ENCODE data around the gene KIF24. TPM values are rescaled to one million over a fixed set of nuclear protein-coding genes. Genes with fewer than 3 reads are reported as not detected.
"Not testable (repeated sequence)": the region's sequence is repeated elsewhere in the genome, so short reads cannot be mapped to it uniquely, and the experiment has no call there.

The KIF24 gene
- total RNA-seq, 5 donors from 2014 or later (not counting 1 experiment from before 2014, with no cell fraction given) = 0.15 to 0.41 (median 0.23) TPM

DNA sequence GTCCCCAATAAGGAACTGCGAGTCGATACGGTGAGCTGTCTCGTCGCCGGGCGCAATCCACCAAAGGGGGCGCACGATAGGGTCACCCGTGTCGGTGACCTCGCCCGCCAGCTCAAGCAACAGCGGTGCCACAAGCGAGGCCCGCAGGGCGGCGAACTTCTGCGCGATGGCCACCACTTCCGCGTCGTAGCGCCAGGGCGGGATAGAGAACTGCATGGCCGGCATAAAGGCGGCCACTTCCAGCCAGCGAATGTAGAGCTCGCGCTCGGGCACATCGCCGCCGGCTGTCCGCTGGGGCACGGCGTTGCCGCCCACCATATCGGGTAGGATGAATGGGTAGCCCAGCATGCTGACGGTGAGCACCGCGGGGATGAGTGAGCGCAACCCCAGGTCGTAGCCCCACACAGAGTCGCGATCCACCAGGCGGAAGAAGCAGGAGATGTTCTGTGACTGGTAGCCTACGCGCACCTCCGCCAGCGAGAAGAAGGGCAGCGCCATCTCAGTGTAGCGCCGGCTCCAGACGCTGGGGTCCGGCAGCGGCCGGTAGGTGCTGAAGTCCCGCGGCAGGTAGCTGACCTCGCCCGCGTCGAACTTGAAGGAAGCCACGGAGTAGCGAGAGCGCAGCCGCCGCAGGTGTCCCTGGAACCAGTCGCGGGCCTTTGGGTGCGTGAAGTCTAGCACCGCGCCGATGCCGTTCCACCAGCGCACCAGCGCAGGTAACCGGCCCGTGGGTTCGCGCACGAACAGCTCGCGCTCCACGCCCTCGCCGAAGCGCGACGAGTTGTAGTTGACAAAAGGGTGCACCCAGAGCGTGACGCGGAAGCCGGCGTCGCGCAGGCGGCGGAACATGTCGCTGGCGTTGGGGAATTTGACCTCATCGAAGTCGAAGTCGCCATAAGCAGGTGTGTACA, 42.2 kb upstream of the KIF24 start:
- Histone ChIP-seq H3K27me3 (replicated peaks in 1 of 2; ENCODE audit: control insufficient read depth in 2 of 2, extremely low read depth in 1 of 2, insufficient read depth in 2 of 2, low read length in 1 of 2) (no peaks in the 10 kb centered on the region), H3K4me3 (ENCODE audit: control insufficient read depth in 1 of 2, extremely low read depth in 1 of 2, low read length in 1 of 2) (peak overlapping the region in 1 of 2 donors; percentile 25), H3K36me3 (ENCODE audit: control insufficient read depth in 2 of 2, extremely low read depth in 1 of 2, insufficient read depth in 1 of 2, low read length in 1 of 2) (peaks cover 0 to 2% of the 10 kb centered on the region in 2 donors), H3K4me1 (ENCODE audit: control insufficient read depth in 1 of 2, extremely low read depth in 1 of 2, insufficient read depth in 2 of 2, low read length in 2 of 2) (peaks cover 0 to 7% of the 10 kb centered on the region in 2 experiments), H3K27ac (ENCODE audit: low read length) (no peak overlapping the region), H3K9me3 (no peaks in the 10 kb centered on the region)
- Mint-ChIP-seq H3K27ac (no peak overlapping the region), H3K36me3 (peaks cover 21% of the 10 kb centered on the region), H3K4me1 (peaks cover 9 to 10% (median 10%) of the 10 kb centered on the region in 3 donors), H3K4me3 (peak overlapping the region; percentile 45 to 62 (median 56)), H3K9me3 (peaks cover 0 to 3% (median 0%) of the 10 kb centered on the region in 3 donors), H3K27me3 (no peaks in the 10 kb centered on the region)
- POLR2A ChIA-PET = no interaction called here
- CTCF ChIA-PET = interaction anchor here in 1 of 2 donors (0.6 to 0.7 kb wide), 3 partner anchors 8 to 232 kb away, joined by 3 to 9 read pairs (median 3); no protein-coding TSS in a partner anchor
- WGBS (ENCODE audit: insufficient coverage) = 94% methylated on average over 105 of the region's 105 CpGs
- peak in 3 of 4 experiments; percentile 17 to 60 (median 47) for ATAC-seq (replicated peaks in 1 of 4)
- peak in 7 of 35 experiments; percentile 9 to 36 (median 27) for DNase-seq

DNA sequence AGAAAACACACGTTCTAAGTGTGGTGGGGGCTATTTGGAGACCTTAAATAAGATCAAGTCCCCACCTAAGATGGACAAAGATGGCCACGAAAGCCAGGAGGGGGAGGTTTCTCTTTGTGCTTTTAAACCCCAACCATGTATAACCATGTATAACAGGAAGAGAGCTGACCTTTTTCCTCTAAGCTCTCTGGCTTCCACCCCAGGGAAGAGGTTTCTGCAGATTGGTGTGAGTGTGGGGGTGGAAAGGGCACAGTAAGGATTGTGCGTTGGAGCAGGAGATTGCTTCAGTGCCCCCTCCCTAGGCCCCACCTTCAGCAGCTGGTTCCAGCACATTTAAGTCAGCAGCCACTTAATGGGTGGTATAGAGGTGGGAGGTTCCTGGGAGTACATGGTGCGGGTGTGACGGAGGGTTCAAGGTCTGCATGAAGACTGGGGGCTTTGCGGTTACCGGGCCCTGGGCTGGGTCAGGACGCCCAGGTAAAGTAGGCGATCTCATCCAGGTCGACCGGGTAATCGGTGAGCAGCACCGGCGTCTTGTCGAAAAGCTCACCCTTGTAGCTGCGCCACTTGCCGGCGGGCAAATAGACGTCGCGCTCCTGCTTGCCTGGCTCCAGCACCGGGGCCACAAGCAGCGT, 41.4 kb upstream of the KIF24 start:
- H3K9me3 Mint-ChIP-seq = peaks cover 0 to 3% (median 0%) of the 10 kb centered on the region in 3 donors
- ATAC-seq (replicated peaks in 1 of 4) (peak in 1 of 4 experiments; percentile 14), DNase-seq (no peak)
- peaks cover 21% of the 10 kb centered on the region for H3K36me3 Mint-ChIP-seq
- peaks cover 0 to 2% of the 10 kb centered on the region in 2 donors for H3K36me3 ChIP-seq (ENCODE audit: control insufficient read depth in 2 of 2, extremely low read depth in 1 of 2, insufficient read depth in 1 of 2, low read length in 1 of 2)
- no peaks in the 10 kb centered on the region for H3K27me3 Mint-ChIP-seq
- WGBS (ENCODE audit: insufficient coverage) = 94% methylated on average over 20 of the region's 23 CpGs
- no peak overlapping the region for H3K27ac ChIP-seq (ENCODE audit: low read length)
- no peaks in the 10 kb centered on the region for H3K4me1 ChIP-seq (ENCODE audit: control insufficient read depth in 1 of 2, extremely low read depth in 1 of 2, insufficient read depth in 2 of 2, low read length in 2 of 2)
- ChIA-PET POLR2A (no interaction called here), CTCF (interaction anchor here in 1 of 2 donors (0.6 to 0.7 kb wide), 2 partner anchors 9 to 233 kb away, joined by 3 read pairs; no protein-coding TSS in a partner anchor)
- no peaks in the 10 kb centered on the region for H3K27me3 ChIP-seq (replicated peaks in 1 of 2; ENCODE audit: control insufficient read depth in 2 of 2, extremely low read depth in 1 of 2, insufficient read depth in 2 of 2, low read length in 1 of 2)
- H3K4me3 Mint-ChIP-seq = peak overlapping the region; percentile 45 to 62 (median 56)
- H3K4me1 Mint-ChIP-seq = peaks cover 2% of the 10 kb centered on the region in 3 donors
- no peaks in the 10 kb centered on the region for H3K9me3 ChIP-seq
- H3K4me3 ChIP-seq (ENCODE audit: control insufficient read depth in 1 of 2, extremely low read depth in 1 of 2, low read length in 1 of 2) = peak overlapping the region in 1 of 2 donors; percentile 25
- no peak overlapping the region for H3K27ac Mint-ChIP-seq

DNA sequence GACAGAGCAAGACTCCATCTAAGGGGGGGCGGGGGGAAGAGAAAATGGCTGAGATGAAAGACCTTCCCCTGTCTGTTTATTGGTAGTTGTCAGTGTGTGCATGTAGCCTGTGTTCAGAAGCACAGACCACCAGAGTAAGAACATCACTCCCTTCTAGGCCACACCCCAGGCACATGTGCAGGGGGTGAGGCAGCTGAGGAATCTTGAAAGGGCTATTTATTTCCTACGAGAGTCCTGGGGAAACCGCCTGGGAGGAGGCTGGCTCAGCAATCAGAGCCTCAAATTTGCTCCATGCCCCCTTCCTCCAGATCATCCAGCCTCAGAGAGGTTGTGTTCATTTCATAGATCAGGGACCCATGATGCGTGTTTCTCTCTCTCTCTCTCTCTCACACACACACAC, 40.6 kb upstream of the KIF24 start:
- ChIA-PET CTCF (interaction anchor here in 1 of 2 donors (0.5 kb wide), 1 partner anchor 12 kb away, joined by 3 read pairs; no protein-coding TSS in a partner anchor), POLR2A (interaction anchor here in 1 of 2 donors (0.6 kb wide), 1 partner anchor 19 kb away, joined by 3 read pairs; no protein-coding TSS in a partner anchor)
- peaks cover 2% of the 10 kb centered on the region in 2 experiments for H3K4me1 ChIP-seq (ENCODE audit: control insufficient read depth in 1 of 2, extremely low read depth in 1 of 2, insufficient read depth in 2 of 2, low read length in 2 of 2)
- H3K9me3 ChIP-seq = no peaks in the 10 kb centered on the region
- Mint-ChIP-seq H3K36me3 (peaks cover 21% of the 10 kb centered on the region), H3K27me3 (no peaks in the 10 kb centered on the region), H3K4me1 (peaks cover 1 to 2% (median 1%) of the 10 kb centered on the region in 3 donors), H3K9me3 (peaks cover 0 to 3% (median 0%) of the 10 kb centered on the region in 3 donors), H3K27ac (no peak overlapping the region), H3K4me3 (no peak overlapping the region)
- no peak overlapping the region for H3K27ac ChIP-seq (ENCODE audit: low read length)
- ATAC-seq (replicated peaks in 1 of 4) (no peak), DNase-seq (no peak)
- H3K4me3 ChIP-seq (ENCODE audit: control insufficient read depth in 1 of 2, extremely low read depth in 1 of 2, low read length in 1 of 2) = no peak overlapping the region
- peaks cover 0 to 2% of the 10 kb centered on the region in 2 donors for H3K36me3 ChIP-seq (ENCODE audit: control insufficient read depth in 2 of 2, extremely low read depth in 1 of 2, insufficient read depth in 1 of 2, low read length in 1 of 2)
- 100% methylated on average over 2 of the region's 4 CpGs for WGBS (ENCODE audit: insufficient coverage)
- H3K27me3 ChIP-seq (replicated peaks in 1 of 2; ENCODE audit: control insufficient read depth in 2 of 2, extremely low read depth in 1 of 2, insufficient read depth in 2 of 2, low read length in 1 of 2) = no peaks in the 10 kb centered on the region

DNA sequence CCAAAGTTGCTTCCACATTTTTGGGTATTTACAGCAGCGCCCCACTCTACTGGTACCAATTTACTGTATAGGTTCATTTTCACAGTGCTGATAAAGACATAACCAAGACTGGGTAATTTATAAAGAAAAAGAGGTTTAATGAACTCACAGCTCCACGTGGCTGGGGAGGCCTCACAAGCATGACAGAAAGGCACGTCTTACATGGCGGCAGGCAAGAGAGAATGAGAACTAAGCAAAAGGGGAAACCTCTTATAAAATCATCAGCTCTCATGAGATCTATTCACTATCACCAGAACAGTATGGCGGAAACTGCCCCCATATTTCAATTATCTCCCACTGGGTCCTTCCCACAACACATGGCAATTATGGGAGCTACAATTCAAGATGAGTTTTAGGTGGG, 39.7 kb upstream of the KIF24 start:
- H3K27ac ChIP-seq (ENCODE audit: low read length); POLR2A ChIA-PET; H3K27ac Mint-ChIP-seq; H3K4me1 Mint-ChIP-seq; H3K9me3 ChIP-seq; H3K9me3 Mint-ChIP-seq; H3K4me3 ChIP-seq (ENCODE audit: control insufficient read depth in 1 of 2, extremely low read depth in 1 of 2, low read length in 1 of 2); H3K4me3 Mint-ChIP-seq; DNase-seq; ATAC-seq (replicated peaks in 1 of 4); H3K27me3 ChIP-seq (replicated peaks in 1 of 2; ENCODE audit: control insufficient read depth in 2 of 2, extremely low read depth in 1 of 2, insufficient read depth in 2 of 2, low read length in 1 of 2); H3K27me3 Mint-ChIP-seq; H3K36me3 ChIP-seq (ENCODE audit: control insufficient read depth in 2 of 2, extremely low read depth in 1 of 2, insufficient read depth in 1 of 2, low read length in 1 of 2): not testable (repeated sequence)
- H3K4me1 ChIP-seq (ENCODE audit: control insufficient read depth in 1 of 2, extremely low read depth in 1 of 2, insufficient read depth in 2 of 2, low read length in 2 of 2) = peaks cover 8 to 11% of the 10 kb centered on the region in 2 experiments
- no CpG with 5 or more reads among the region's 5 CpGs for WGBS (ENCODE audit: insufficient coverage)
- H3K36me3 Mint-ChIP-seq = peaks cover 21% of the 10 kb centered on the region
- CTCF ChIA-PET = interaction anchor here in 1 of 2 donors (0.6 kb wide), 1 partner anchor 17 kb away, joined by 3 read pairs; no protein-coding TSS in a partner anchor

DNA sequence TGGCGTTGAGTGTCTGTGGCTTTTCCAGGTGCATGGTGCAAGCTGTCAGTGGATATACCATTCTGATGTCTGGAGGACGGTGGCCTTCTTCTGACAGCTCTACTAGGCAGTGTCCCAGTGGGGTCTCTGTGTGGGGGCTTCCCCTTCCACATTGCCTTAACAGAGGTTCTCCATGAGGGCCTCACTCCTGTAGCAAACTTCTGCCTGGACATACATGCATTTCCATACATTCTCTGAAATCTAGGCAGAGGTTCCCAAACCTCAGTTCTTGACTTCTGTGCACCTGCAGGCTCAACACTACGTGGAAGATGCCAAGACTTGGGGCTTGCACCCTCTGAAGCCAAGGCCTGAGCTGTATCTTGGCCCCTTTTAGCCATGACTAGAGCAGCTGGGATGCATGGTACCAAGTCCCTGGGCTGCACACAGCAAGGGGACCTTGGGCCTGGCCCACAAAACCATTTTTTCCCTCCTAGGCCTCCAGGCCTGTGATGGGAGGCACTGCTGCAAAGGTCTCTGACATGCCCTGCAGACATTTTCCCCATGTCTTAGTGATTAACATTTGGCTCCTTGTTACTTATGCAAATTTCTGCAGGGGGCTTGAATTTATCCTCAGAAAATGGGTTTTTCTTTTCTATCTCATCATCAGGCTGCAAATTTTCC, 38.8 kb upstream of the KIF24 start:
- H3K4me3 ChIP-seq (ENCODE audit: control insufficient read depth in 1 of 2, extremely low read depth in 1 of 2, low read length in 1 of 2); ATAC-seq (replicated peaks in 1 of 4); H3K4me3 Mint-ChIP-seq; H3K27me3 Mint-ChIP-seq; H3K36me3 ChIP-seq (ENCODE audit: control insufficient read depth in 2 of 2, extremely low read depth in 1 of 2, insufficient read depth in 1 of 2, low read length in 1 of 2); H3K27ac Mint-ChIP-seq; H3K27me3 ChIP-seq (replicated peaks in 1 of 2; ENCODE audit: control insufficient read depth in 2 of 2, extremely low read depth in 1 of 2, insufficient read depth in 2 of 2, low read length in 1 of 2); DNase-seq; POLR2A ChIA-PET; CTCF ChIA-PET; H3K27ac ChIP-seq (ENCODE audit: low read length); H3K9me3 Mint-ChIP-seq; H3K9me3 ChIP-seq: not testable (repeated sequence)
- WGBS (ENCODE audit: insufficient coverage) = 84% methylated on average over 2 of the region's 3 CpGs
- Mint-ChIP-seq H3K4me1 (peaks cover 13 to 18% (median 14%) of the 10 kb centered on the region in 3 donors), H3K36me3 (peaks cover 21% of the 10 kb centered on the region)
- peaks cover 11 to 16% of the 10 kb centered on the region in 2 experiments for H3K4me1 ChIP-seq (ENCODE audit: control insufficient read depth in 1 of 2, extremely low read depth in 1 of 2, insufficient read depth in 2 of 2, low read length in 2 of 2)

DNA sequence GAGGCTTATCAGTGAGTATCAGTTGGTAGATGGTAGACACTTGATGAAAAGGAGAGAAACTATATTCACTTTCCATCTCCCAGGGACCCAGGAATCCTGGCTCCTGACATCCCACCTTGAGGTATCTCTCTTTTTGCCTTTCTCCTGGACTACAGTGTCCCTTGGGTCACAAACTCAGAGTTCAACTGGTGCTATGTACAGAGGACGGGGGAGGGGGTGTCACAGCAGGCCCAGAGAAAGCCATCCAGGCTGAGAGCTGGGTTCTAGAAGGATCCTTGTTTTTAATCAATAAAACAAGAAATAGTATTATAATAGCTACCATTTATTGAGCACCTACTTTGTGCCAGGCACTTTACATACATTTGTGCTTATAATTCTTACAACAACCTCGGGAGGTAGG, 37.3 kb upstream of the KIF24 start:
- no peak overlapping the region for H3K27ac Mint-ChIP-seq
- peaks cover 0 to 3% (median 0%) of the 10 kb centered on the region in 3 donors for H3K9me3 Mint-ChIP-seq
- H3K9me3 ChIP-seq = no peaks in the 10 kb centered on the region
- ChIA-PET POLR2A (no interaction called here), CTCF (interaction anchor here (0.6 kb wide), 2 partner anchors 39 to 419 kb away, joined by 3 read pairs; no protein-coding TSS in a partner anchor)
- no peak overlapping the region for H3K4me3 Mint-ChIP-seq
- peaks cover 21% of the 10 kb centered on the region for H3K36me3 Mint-ChIP-seq
- DNase-seq (no peak), ATAC-seq (replicated peaks in 1 of 4) (no peak)
- no peaks in the 10 kb centered on the region for H3K36me3 ChIP-seq (ENCODE audit: control insufficient read depth in 2 of 2, extremely low read depth in 1 of 2, insufficient read depth in 1 of 2, low read length in 1 of 2)
- peaks cover 11 to 16% of the 10 kb centered on the region in 2 experiments for H3K4me1 ChIP-seq (ENCODE audit: control insufficient read depth in 1 of 2, extremely low read depth in 1 of 2, insufficient read depth in 2 of 2, low read length in 2 of 2)
- no peaks in the 10 kb centered on the region for H3K27me3 Mint-ChIP-seq
- no peak overlapping the region for H3K4me3 ChIP-seq (ENCODE audit: control insufficient read depth in 1 of 2, extremely low read depth in 1 of 2, low read length in 1 of 2)
- H3K4me1 Mint-ChIP-seq = peaks cover 13 to 18% (median 14%) of the 10 kb centered on the region in 3 donors
- no CpG with 5 or more reads among the region's 2 CpGs for WGBS (ENCODE audit: insufficient coverage)
- no peaks in the 10 kb centered on the region for H3K27me3 ChIP-seq (replicated peaks in 1 of 2; ENCODE audit: control insufficient read depth in 2 of 2, extremely low read depth in 1 of 2, insufficient read depth in 2 of 2, low read length in 1 of 2)
- H3K27ac ChIP-seq (ENCODE audit: low read length) = no peak overlapping the region

All from T-cell (primary cell).